ENCODE results near the gene TNFRSF1B.

The TNFRSF1B gene

GRCh38 chr1:12184008-12184681 lies 17.4 kb downstream of the TNFRSF1B start:
- Histone ChIP-seq H3K27ac (ENCODE audit: poor library complexity, severe bottlenecking) (no peak overlapping the region), H3K4me1 (ENCODE audit: insufficient read depth, poor library complexity, severe bottlenecking) (no peaks in the 10 kb centered on the region), H3K36me3 (ENCODE audit: low read depth) (no peaks in the 10 kb centered on the region), H3K27me3 (ENCODE audit: insufficient read depth, poor library complexity, severe bottlenecking) (no peaks in the 10 kb centered on the region), H3K9me3 (ENCODE audit: severe bottlenecking) (no peaks in the 10 kb centered on the region), H3K4me3 (ENCODE audit: severe bottlenecking) (no peak overlapping the region)
- no peak for ATAC-seq (ENCODE audit: low read depth)
- TF ChIP-seq, protein P1, sequence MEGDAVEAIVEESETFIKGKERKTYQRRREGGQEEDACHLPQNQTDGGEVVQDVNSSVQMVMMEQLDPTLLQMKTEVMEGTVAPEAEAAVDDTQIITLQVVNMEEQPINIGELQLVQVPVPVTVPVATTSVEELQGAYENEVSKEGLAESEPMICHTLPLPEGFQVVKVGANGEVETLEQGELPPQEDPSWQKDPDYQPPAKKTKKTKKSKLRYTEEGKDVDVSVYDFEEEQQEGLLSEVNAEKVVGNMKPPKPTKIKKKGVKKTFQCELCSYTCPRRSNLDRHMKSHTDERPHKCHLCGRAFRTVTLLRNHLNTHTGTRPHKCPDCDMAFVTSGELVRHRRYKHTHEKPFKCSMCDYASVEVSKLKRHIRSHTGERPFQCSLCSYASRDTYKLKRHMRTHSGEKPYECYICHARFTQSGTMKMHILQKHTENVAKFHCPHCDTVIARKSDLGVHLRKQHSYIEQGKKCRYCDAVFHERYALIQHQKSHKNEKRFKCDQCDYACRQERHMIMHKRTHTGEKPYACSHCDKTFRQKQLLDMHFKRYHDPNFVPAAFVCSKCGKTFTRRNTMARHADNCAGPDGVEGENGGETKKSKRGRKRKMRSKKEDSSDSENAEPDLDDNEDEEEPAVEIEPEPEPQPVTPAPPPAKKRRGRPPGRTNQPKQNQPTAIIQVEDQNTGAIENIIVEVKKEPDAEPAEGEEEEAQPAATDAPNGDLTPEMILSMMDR (IDR thresholded peaks at IDR 0.05; ENCODE audit: poor library complexity, severe bottlenecking) = no peak
- no peak for DNase-seq (ENCODE audit: low spot score)

DNA sequence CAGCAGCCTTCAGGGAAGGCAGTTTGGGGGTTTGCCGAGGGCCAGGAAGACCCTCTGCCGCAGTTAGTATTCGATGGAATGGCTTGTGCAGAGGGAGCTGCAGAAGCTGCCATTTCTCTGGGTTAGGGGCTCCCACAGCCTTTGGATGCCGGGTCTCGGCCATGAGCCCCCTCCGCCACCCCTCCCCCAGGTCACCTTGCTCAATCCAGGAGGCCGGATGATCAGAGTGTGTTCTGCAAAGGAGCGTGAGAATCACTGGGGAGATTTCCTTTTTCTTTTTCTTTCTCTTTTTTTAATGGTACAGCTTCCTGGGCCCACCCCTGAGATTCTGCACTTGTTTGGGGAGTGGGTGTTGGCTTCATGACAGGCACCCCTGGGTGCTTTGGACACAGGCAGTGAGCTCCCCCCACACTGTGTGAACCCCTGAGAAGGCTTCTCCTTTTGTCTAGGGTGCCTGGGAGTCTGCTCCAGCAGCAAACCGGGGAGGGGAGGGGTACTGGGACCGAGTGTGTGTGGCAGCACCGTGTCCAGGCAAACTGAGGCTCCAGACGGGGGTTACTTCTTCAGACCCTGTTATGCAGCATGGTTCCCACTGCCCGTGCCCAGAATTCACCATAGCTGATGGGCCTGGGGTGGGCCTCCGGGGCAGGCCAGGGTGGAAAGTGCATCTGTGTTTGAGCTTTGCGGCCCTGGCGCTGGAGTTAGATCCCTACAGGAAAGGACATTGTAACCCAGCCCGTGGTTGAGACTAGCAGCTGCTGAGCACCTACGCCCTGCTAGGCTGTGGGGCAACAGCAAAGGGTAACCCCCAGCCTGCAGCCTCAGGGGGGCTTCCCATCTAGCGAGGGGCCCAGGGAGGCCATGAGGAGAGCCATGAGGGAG lies 18.5 kb downstream of the TNFRSF1B start:
- DNase-seq (ENCODE audit: low spot score) (no peak), ATAC-seq (ENCODE audit: low read depth) (no peak)
- no peaks in the 10 kb centered on the region for H3K9me3 ChIP-seq (ENCODE audit: severe bottlenecking)
- H3K27ac ChIP-seq (ENCODE audit: poor library complexity, severe bottlenecking) = no peak overlapping the region
- H3K4me3 ChIP-seq (ENCODE audit: severe bottlenecking) = no peak overlapping the region
- TF ChIP-seq, protein P1 (IDR thresholded peaks at IDR 0.05; ENCODE audit: poor library complexity, severe bottlenecking) = no peak
- H3K4me1 ChIP-seq (ENCODE audit: insufficient read depth, poor library complexity, severe bottlenecking) = no peaks in the 10 kb centered on the region
- no peaks in the 10 kb centered on the region for H3K27me3 ChIP-seq (ENCODE audit: insufficient read depth, poor library complexity, severe bottlenecking)
- no peaks in the 10 kb centered on the region for H3K36me3 ChIP-seq (ENCODE audit: low read depth)

DNA sequence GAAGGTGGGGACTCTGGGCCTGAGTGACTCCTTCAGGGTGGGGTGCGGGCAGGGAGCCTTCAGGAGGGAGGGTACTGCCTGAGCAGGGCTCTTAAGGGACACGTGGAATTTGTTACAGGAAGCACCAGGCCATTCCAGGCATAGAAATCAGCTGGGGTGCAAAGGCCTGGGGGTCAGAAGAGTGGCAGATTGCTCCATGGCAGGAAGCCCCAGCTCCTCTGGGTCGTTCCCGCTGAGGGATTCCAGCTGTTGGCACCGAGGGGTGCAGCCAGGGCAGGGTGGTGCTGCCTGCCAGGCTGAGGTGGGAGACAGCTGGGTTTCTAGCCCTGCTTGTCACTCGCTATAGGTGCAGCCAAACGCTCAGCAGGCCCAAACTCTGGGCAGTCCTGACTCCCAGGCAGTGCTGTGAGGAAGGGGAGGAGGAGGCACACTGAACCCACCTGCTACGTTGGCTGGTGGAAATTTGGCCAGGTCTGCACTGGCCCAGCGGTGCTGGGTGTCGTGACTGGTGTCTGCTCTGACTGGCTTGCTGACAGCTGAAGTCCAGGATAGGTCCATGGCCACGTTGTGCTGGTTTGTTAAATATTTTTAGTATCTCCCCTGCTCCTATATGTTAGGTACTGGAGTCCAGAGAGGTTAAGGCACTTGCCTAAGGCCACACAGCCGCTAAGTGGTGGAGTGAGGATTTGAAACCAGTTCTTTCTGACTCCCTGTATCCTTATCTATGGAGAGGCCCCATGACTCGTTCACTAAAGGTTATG lies 19.3 kb downstream of the TNFRSF1B start:
- Histone ChIP-seq H3K4me1 (ENCODE audit: insufficient read depth, poor library complexity, severe bottlenecking) (no peaks in the 10 kb centered on the region), H3K36me3 (ENCODE audit: low read depth) (no peaks in the 10 kb centered on the region), H3K27ac (ENCODE audit: poor library complexity, severe bottlenecking) (no peak overlapping the region), H3K27me3 (ENCODE audit: insufficient read depth, poor library complexity, severe bottlenecking) (no peaks in the 10 kb centered on the region), H3K4me3 (ENCODE audit: severe bottlenecking) (no peak overlapping the region), H3K9me3 (ENCODE audit: severe bottlenecking) (no peaks in the 10 kb centered on the region)
- no peak for DNase-seq (ENCODE audit: low spot score)
- TF ChIP-seq, protein P1 (IDR thresholded peaks at IDR 0.05; ENCODE audit: poor library complexity, severe bottlenecking) = no peak
- ATAC-seq (ENCODE audit: low read depth) = no peak; the same call in 2 of the 3 replicates

- H3K36me3 ChIP-seq (ENCODE audit: low read depth) = no peaks in the 10 kb centered on the region
- ATAC-seq (ENCODE audit: low read depth) = no peak
- H3K27ac ChIP-seq (ENCODE audit: poor library complexity, severe bottlenecking) = no peak overlapping the region
- H3K4me3 ChIP-seq (ENCODE audit: severe bottlenecking) = no peak overlapping the region
- no peak for DNase-seq (ENCODE audit: low spot score)
- H3K27me3 ChIP-seq (ENCODE audit: insufficient read depth, poor library complexity, severe bottlenecking) = peaks cover under 1% of the 10 kb centered on the region
- TF ChIP-seq, protein P1 (IDR thresholded peaks at IDR 0.05; ENCODE audit: poor library complexity, severe bottlenecking) = no peak
- no peaks in the 10 kb centered on the region for H3K4me1 ChIP-seq (ENCODE audit: insufficient read depth, poor library complexity, severe bottlenecking)
- no peaks in the 10 kb centered on the region for H3K9me3 ChIP-seq (ENCODE audit: severe bottlenecking)
Measured at GRCh38 chr1:12186679-12186985, 19.8 kb downstream of the TNFRSF1B start.

Measured in RWPE2 (cell line).